Measurements from ENCODE around the gene SEPSECS.
"Not testable (repeated sequence)": the region's sequence is repeated elsewhere in the genome, so short reads cannot be mapped to it uniquely, and the experiment has no call there.

Gene SEPSECS

GRCh38 chr4:25107827-25108516, 52.3 kb downstream of the SEPSECS start:
- DNase-seq: no peak

DNA sequence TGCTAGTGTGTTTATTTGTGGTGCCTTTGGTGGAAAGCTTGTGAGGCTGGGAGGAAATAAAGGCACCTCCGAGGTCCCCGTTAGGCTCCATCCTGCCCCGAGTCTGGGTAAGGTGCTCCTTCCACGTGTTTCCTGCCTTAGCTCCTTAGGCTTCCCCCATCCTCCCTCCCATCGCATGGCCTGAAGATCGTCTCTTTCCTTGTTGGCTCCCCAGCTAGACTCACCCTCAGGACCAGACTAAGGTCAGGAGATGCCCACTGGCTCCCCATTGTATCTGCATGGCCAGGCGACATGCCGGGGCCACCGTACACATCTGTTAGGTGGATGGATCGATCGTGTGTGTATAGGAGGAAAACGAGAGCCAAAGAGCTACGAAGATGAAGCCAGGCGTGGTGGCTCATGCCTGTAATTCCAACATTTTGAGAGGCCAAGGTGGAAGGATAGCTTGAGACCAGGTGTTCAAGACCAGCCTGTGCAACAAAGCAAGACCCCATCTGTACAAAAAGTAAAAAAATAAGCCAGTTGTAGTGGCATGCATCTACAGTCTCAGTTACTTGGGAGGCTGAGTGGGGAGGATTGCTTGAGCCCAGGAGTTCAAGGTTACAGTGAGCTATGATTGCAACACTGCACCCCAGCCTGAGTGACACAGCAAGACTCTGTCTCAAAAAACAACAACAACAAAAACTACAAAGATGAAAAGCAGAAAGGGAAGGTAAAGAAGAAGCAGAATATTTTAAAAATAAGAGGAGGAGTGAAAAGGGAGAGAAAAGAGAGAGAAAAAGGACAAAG, 53.7 kb downstream of the SEPSECS start:
- no peak for DNase-seq

DNA sequence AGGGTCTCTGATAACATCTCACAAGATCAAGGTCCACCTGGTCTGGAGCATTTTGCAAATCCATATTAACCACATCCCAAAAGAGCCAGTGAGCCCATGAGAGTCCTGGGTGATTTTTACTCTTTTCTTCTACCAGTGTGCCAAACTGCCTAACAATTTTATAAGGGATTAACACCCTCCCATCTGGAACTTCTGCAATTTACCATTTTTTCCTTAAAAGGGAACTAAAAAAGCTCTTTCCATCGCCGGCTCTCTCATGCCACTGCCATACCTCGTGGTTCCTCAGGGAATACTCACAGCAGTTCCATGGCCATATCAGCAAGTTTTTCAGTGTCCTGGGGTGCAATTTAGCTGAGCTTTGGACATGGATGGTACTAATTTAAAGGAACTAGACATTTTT, 55.7 kb downstream of the SEPSECS start:
- DNase-seq: no peak

DNA sequence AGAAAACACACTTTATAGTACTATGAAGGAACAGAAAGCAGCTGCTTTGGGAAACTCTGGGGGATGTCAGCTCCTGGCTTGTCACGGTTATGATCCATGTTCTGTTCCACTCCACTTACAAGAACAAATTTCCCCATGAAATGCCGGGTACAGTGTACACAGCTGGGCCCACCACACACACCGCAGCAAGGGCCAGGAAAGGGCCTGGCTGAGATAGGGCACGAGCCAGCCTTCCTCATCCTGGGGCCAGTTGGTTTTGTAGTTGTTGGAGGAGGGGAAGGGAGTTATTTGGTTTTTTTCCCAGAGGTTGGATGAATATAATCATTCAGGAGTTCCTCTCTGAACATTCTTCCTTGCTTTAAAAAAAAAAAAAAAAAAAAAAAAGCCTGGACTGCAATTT, 56.8 kb downstream of the SEPSECS start:
- DNase-seq: no peak

DNA sequence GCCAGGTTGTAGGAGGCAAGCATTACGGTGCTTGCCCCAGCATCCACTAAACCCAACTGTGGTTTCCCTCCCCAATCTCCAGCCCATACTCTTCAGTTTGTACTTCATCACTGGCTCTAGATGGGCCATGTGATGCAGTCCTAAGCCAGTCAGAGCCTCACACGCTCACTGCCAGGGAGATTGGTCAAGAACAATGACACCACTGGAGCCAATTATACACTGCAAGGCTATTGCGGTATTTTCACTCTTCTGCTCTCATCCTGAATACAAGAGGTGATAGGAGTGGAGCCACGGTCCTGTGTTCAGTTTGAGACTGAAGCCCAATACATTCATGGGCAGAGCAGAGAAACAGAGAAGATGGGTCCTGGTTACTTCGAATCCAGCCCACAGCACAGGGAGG, 58.4 kb downstream of the SEPSECS start:
- no peak for DNase-seq

DNA sequence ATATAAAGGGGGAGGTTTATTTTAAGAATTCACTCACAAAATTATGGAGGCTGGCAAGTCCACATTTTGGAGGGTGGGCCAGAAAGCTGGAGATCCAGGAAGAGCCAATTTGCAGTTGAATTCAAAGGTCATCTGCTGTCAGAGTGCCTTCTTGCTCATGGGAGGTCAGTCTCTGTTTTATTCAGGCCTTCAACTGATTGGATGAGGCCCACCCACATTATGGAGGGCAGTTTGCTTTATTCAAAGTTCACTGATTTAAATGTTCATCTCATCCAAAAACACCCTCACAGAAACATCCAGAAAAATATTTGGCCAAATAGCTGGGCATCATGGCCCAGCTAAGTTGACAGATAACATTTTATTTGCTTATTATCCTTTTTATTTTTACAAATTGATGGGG, 59.5 kb downstream of the SEPSECS start:
- DNase-seq: no peak

- no peak for DNase-seq
Measured at GRCh38 chr4:25100021-25100555, 60.2 kb downstream of the SEPSECS start.

DNA sequence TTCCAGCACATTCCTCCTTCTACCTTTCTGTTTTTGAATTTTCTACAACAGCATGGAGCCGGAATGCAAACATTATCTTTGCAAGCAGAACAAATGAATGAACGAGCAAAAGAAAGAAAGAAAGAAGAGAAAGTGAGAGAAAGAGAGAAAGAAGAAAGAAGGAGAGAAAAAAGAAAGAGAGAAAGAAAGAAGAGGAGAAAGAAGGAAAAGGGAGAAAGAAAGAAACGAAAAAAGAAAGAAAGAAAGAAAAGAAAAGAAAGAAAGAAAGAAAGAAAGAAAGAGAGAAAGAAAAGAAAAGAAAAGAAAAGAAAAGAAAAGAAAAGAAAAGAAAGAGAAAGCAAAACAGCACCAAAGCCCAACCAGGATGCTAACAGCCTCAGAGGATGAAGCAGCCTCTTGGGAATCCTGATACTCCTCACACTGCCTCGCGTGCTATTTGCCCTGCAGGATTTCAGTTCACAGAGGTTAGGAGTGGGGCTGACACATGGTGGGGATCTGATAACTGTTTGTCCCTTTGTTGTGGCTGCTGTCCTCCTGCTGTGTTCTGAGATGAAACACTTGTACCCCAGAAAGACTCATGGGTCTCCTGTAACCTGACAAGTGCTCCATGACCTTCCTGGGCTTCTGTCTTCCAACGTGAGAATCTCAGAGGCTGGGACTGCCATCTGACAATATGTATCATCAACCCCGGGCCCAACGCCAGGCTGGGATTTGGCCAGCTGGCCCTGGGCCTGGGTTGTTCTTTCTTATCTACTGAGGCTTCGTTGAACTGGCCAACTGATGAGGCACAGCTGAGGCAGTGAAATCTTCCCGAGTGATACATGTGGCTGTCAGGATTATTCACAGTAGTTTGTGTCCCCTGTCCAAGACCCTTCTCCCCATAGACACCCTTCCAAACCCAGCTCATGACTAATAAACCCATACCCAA, 61.0 kb downstream of the SEPSECS start:
- no peak for DNase-seq

- DNase-seq: no peak
Measured at GRCh38 chr4:25096981-25097443, 63.2 kb downstream of the SEPSECS start.

DNA sequence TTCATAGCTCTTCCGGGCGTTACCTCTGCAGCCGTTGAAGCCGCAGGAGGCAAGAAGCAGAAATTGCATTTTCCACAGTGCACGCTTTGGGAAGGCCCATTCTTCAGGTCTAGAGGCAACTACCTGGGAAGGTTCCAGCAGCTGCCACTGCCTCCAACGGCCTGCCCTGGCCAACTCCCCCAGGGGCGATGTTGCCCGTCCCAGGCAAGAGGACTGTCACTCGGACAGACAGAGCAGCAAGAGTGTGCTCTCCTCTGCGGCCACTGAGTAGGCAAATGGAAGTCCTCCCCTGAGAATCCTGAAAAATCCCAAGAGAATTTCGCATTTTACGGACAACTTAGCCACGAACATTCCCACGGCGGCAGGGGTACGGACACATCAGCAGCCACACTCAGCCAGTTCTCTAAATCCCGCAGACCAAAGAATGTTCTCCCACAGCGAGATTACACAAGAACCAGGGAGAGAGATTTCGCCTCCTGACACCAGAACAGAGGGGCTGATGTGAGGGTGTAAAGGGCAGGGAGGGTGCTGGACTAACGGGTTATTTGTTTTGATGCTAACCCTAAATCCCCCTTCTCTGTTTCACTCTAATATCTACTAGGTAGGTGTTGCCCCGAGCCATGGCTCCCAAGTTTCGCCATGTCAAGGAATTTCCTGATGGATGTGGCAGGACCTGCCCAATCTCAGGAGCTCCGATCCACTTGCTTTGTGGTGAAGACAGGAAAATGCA, 63.8 kb downstream of the SEPSECS start:
- DNase-seq: no peak

GRCh38 chr4:25095837-25096236, 64.4 kb downstream of the SEPSECS start:
- DNase-seq: no peak

DNA sequence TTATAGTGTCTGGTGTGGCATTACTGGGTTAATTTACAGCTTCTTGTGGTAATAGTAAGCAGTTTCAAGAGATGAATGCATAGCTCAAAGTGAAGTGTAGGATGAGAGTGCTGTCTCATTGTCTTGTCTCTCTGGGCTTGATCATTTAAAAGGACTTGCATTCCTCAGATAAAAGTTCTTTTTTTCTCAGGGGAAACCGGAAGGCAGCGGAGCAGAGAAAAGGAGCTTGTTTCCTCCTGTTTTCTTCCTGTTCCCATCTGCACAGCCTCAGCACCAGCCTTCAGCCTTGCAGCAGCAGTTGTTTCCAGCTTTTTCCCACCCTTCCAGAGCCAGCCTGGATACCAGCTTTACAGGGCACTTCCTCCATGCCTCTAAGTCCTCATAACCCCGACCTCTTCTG, 68.1 kb downstream of the SEPSECS start:
- no peak for DNase-seq

GRCh38 chr4:25090516-25090915, 69.7 kb downstream of the SEPSECS start:
- no peak for DNase-seq

- no peak for DNase-seq
Measured at GRCh38 chr4:25089051-25089763, 71.0 kb downstream of the SEPSECS start.

- no peak for DNase-seq
Measured at GRCh38 chr4:25088093-25088952, 71.9 kb downstream of the SEPSECS start.

DNA sequence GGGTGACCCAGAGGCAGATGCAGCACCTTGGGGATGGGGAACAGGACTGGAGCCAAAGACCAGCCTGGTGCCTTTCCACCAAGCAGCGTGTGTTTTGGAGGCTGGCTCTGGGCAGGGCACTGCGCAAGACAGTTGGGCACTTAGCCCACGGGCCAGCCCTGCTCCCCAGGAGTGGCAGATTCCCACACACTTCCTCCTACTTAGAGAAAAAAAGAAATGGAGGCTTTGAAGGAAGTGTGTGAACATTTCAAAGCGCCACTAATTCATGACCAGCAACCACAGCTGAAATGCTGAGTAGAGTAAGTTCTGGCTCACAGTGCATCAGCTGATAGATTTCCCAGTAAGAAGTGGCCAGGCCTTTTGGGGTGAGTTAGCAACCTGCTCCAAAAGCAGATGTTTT, 74.6 kb downstream of the SEPSECS start:
- DNase-seq: no peak

- DNase-seq: not testable (repeated sequence)
Measured at GRCh38 chr4:25083441-25083840, 76.8 kb downstream of the SEPSECS start.

GRCh38 chr4:25081866-25082471, 78.3 kb downstream of the SEPSECS start:
- no peak for DNase-seq

- DNase-seq: no peak
Measured at GRCh38 chr4:25080571-25080970, 79.7 kb downstream of the SEPSECS start.

DNA sequence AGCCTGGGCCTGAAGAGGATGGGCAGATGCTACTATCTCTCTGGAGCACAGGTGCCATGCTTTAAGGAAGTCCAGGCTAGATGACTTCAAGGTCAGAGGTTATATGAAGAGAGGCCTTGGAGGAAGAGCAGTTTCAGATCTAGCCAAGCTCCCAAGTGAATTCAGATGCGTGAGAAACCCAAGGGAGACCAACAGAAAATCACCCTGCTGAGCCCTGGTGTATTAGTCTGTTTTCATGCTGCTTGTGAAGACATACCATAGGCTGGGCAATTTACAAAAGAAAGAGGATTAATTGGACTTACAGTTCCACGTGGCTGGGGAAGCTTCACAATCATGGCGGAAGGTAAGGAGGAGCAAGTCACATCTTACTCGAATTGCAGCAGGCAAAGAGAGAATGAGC, 81.7 kb downstream of the SEPSECS start:
- DNase-seq: no peak

Measured in activated naive CD4-positive, alpha-beta T cell (primary cell).